GM12878 (cell line): ENCODE measurements around the gene RDH12. TPM values are rescaled to one million over a fixed set of nuclear protein-coding genes. Genes with fewer than 3 reads are reported as not detected.

Source experiments
- ATAC-seq: fragments of 200-7000 bp; cut with Tn5 transposase; 3 replicates; pipeline ENCODE4 v1.9.1; 2020; ENCODE audit warnings: mild to moderate bottlenecking, moderate library complexity
- BruUV-seq: library from RNA; stranded (reverse); fragments of 400-500 nt; replicated peaks from 2 replicates; lab custom pipeline; 2021; lab: Mats Ljungman, UMichigan
- CTCF ChIA-PET: fragments of 300-600 bp; sonication (Branson Sonifier 250); formaldehyde crosslinking; extraction: SDS; loops from one replicate; lab custom pipeline; 2021; ENCODE audit warnings: inconsistent platforms; lab: Yijun Ruan, JAX
- POLR2A ChIA-PET: fragments of 350-600 bp; formaldehyde crosslinking; extraction: SDS; loops from one replicate; lab custom pipeline; 2021; ENCODE audit warnings: inconsistent platforms; lab: Charles Lee
- RAD21 ChIA-PET: fragments of 300-600 bp; sonication (Branson Sonifier 250); formaldehyde crosslinking; loops from one replicate; lab custom pipeline; 2023; ENCODE audit warnings: antibody characterized with exemption; ENCODE audit not compliant: unreplicated experiment; lab: Charles Lee
- SMC1A ChIA-PET: fragments of 300-600 bp; sonication (Branson Sonifier 250); formaldehyde crosslinking; loops from one replicate; lab custom pipeline; 2023; ENCODE audit not compliant: unreplicated experiment, uncharacterized antibody; lab: Charles Lee
- DNase-seq: peaks from one replicate; pipeline ENCODE4 v3.0.0-alpha.2; 2011; ENCODE audit warnings: low read depth, low spot score
- FAIRE-seq: peaks from 3 replicates; lab custom pipeline; 2011; peaks lifted over from hg19 to GRCh38; lab: Jason Lieb, UNC
- H2AFZ ChIP-seq: 2 replicates; pipeline ENCODE4 v1.6.0; 2011; ENCODE audit warnings: low read depth, low read length, control low read depth; ENCODE audit not compliant: control insufficient read depth
- H3K27ac ChIP-seq: 2 replicates; pipeline ENCODE4 v1.5.1; 2011; ENCODE audit warnings: control low read depth; ENCODE audit not compliant: control insufficient read depth, insufficient read depth
- H3K27me3 ChIP-seq, 2 experiments: replicated peaks in 1 of 2; 2 replicates each; pipeline versions ENCODE4 v1.6.0 to v1.6.1; 2011; ENCODE audit warnings: low read length in 1 of 2; ENCODE audit not compliant: control insufficient read depth in 2 of 2, insufficient read depth in 2 of 2
- H3K36me3 ChIP-seq, 2 experiments: 2 replicates each; pipeline ENCODE4 v1.5.1; 2011; ENCODE audit warnings: low read length in 1 of 2; ENCODE audit not compliant: control insufficient read depth in 2 of 2, insufficient read depth in 2 of 2
- H3K4me1 ChIP-seq: 2 replicates; pipeline ENCODE4 v1.6.1; 2011; ENCODE audit warnings: mild to moderate bottlenecking, low read length, moderate library complexity, mixed read lengths; ENCODE audit not compliant: control insufficient read depth, insufficient read depth
- H3K4me2 ChIP-seq: 2 replicates; pipeline ENCODE4 v1.6.0; 2011; ENCODE audit warnings: control low read depth; ENCODE audit not compliant: control insufficient read depth, insufficient read depth
- H3K4me3 ChIP-seq: fragments of 200-600 bp; sonication (generic); 2 replicates; pipeline ENCODE4 v1.5.1; 2016
- H3K79me2 ChIP-seq: 2 replicates; pipeline ENCODE4 v1.6.0; 2011; ENCODE audit warnings: low read length; ENCODE audit not compliant: control insufficient read depth, insufficient read depth
- H3K9ac ChIP-seq: 2 replicates; pipeline ENCODE4 v1.8.0; 2011; ENCODE audit warnings: low read length, control low read depth, mixed read lengths; ENCODE audit not compliant: control insufficient read depth, insufficient read depth
- H3K9me3 ChIP-seq: replicated peaks from 3 replicates; pipeline ENCODE4 v1.5.1; 2011; ENCODE audit warnings: mild to moderate bottlenecking, low read length; ENCODE audit not compliant: control insufficient read depth, insufficient read depth
- H4K20me1 ChIP-seq: 2 replicates; pipeline ENCODE4 v1.6.0; 2011; ENCODE audit not compliant: control insufficient read depth, insufficient read depth
- BHLHE40 ChIP-seq, 2 experiments: fragments of 450-650 bp in 1 of 2; IDR thresholded peaks; 2 replicates each; pipeline ENCODE4 v1.6.1; 2011 to 2017; ENCODE audit warnings: low read depth in 2 of 2, borderline replicate concordance in 1 of 2, improper control_type of control experiment in 1 of 2, low read length in 1 of 2, mild to moderate bottlenecking in 1 of 2
- BMI1 ChIP-seq: fragments of 450-650 bp; IDR thresholded peaks from 2 replicates; pipeline ENCODE4 v1.6.1; 2016; ENCODE audit warnings: mild to moderate bottlenecking, moderate library complexity, borderline replicate concordance
- HDAC2 ChIP-seq: fragments of 200-600 bp; sonication (generic); IDR thresholded peaks from 2 replicates; pipeline ENCODE4 v1.6.1; 2017
- IRF3 ChIP-seq: fragments of 450-650 bp; IDR thresholded peaks from 2 replicates; pipeline ENCODE4 v1.6.1; 2014; ENCODE audit warnings: mild to moderate bottlenecking
- NR2C2 ChIP-seq: IDR thresholded peaks from 2 replicates; pipeline ENCODE4 v1.6.1; 2011; ENCODE audit warnings: borderline replicate concordance, low read depth; ENCODE audit not compliant: control insufficient read depth, insufficient read length
- RBBP5 ChIP-seq: fragments of 200-600 bp; sonication (generic); conservative IDR thresholded peaks from 2 replicates; pipeline ENCODE4 v1.6.1; 2016
- RELA ChIP-seq: fragments of 450-650 bp; IDR thresholded peaks from 2 replicates; pipeline ENCODE4 v1.8.0; 2014; ENCODE audit warnings: borderline replicate concordance; ENCODE audit not compliant: partially characterized antibody
- SREBF2 ChIP-seq: IDR thresholded peaks from 2 replicates; pipeline ENCODE4 v1.6.1; 2012; ENCODE audit warnings: mild to moderate bottlenecking, low read length
- ZNF217 ChIP-seq: fragments of 450-650 bp; IDR thresholded peaks from 2 replicates; pipeline ENCODE4 v1.6.1; 2017; ENCODE audit warnings: antibody characterized with exemption, mild to moderate bottlenecking
- ZNF274 ChIP-seq: IDR thresholded peaks from one replicate; pipeline ENCODE4 v1.8.0; 2011; ENCODE audit not compliant: insufficient read length, insufficient read depth
- WGBS: methylation state at CpG from one replicate; pipeline ENCODE4 v1.1.6; 2016; ENCODE audit warnings: low lambda C conversion rate; ENCODE audit not compliant: insufficient replicate concordance, insufficient coverage; ENCODE audit errors: missing lambda C conversion rate; 5-methylcytosine and 5-hydroxymethylcytosine counted together
- in situ Hi-C: fragments of 300-500 bp; cut with MboI; formaldehyde crosslinking; loops from 9 replicates; pipeline ENCODE4 v1.14.3; 2018; ENCODE audit warnings: mixed read lengths
- intact Hi-C: fragments of 100-400 bp; cut with micrococcal nuclease; formaldehyde crosslinking; loops from one replicate; pipeline ENCODE4 v1.14.2; 2022; ENCODE audit not compliant: unreplicated experiment
- polyA plus RNA-seq, 11 experiments: library from polyadenylated mRNA; depleted of rRNA in 4 of 11; unstranded in 6 of 11; stranded (reverse) in 5 of 11; fragments of >200 nt; fragmentation: Nextera tagmentation in 4 of 11; fragmentation: Illumina TruSeq in 1 of 11; extraction: Ambion mirVana in 4 of 11; extraction: Trizol in 1 of 11; gene quantifications; 1 replicate in 1 of 11; 2 replicates in 10 of 11; pipeline versions ENCODE4 v1.2.1 to v1.2.3, GENCODE V29; 2011 to 2016; ENCODE audit warnings: inconsistent platforms in 2 of 11, missing spikeins in 2 of 11, low read depth in 1 of 11
- total RNA-seq, 4 experiments: library from RNA; depleted of rRNA in 3 of 4; stranded (reverse); fragments of >200 nt in 3 of 4; fragmentation: Illumina TruSeq in 1 of 4; extraction: Trizol in 1 of 4; gene quantifications; 2 replicates each; pipeline versions ENCODE4 v1.2.1 to v1.2.3, GENCODE V29; 2013 to 2021

The RDH12 gene
- total and polyA plus RNA-seq, 10 of the 15 experiments (the other 5 are each of a cell fraction or from before 2014, with no cell fraction given) = not detected

- Histone ChIP-seq H4K20me1 (no peaks in the 10 kb centered on the region), H3K79me2 (no peaks in the 10 kb centered on the region), H3K4me3 (no peak overlapping the region), H3K27ac (no peak overlapping the region)
- ChIA-PET CTCF (interaction anchor here (0.6 to 1.3 kb wide), 2 partner anchors 11 to 15 kb away, joined by 3 to 6 read pairs; no protein-coding TSS in a partner anchor), SMC1A (interaction anchor here (1.8 kb wide), 1 partner anchor 15 kb away, joined by 6 read pairs; no protein-coding TSS in a partner anchor)
- TF ChIP-seq HDAC2 (no peak), SREBF2 (no peak)
- TF ChIP-seq, all 136 proteins: peak for 0
- FAIRE-seq (no peak), DNase-seq (no peak), ATAC-seq (no peak)
- H3K4me2 ChIP-seq = no peak overlapping the region
- H3K9ac ChIP-seq = no peak overlapping the region
- in situ Hi-C loops (no loop called here), intact Hi-C loops (no loop called here)
- POLR2A ChIA-PET = no interaction called here
- 13% methylated on average over 2 of the region's 2 CpGs for WGBS
- no TSS peak for BruUV-seq
- H3K27me3 ChIP-seq = no peaks in the 10 kb centered on the region
- H3K4me1 ChIP-seq = no peaks in the 10 kb centered on the region; the same call in 1 of the 2 replicates
- no peaks in the 10 kb centered on the region for H3K36me3 ChIP-seq
- no peaks in the 10 kb centered on the region; the same call in 2 of the 3 replicates for H3K9me3 ChIP-seq
- RAD21 ChIA-PET = no interaction called here
- no peak overlapping the region for H2AFZ ChIP-seq
Observed at GRCh38 chr14:67719866-67720265, 18.2 kb downstream of the RDH12 start.

- H3K9me3 ChIP-seq = no peaks in the 10 kb centered on the region; the same call in 2 of the 3 replicates
- no peak for TF ChIP-seq IRF3
- no peak for TF ChIP-seq RELA
- no peak for TF ChIP-seq BMI1
- no peak for TF ChIP-seq ZNF274
- no peak for TF ChIP-seq ZNF217
- TF ChIP-seq BHLHE40 (IDR thresholded peaks at IDR 0.05; ENCODE audit: borderline replicate concordance in 1 of 2, low read depth in 2 of 2, low read length in 1 of 2) = no peak
- no peak for TF ChIP-seq NR2C2
- TF ChIP-seq RBBP5 = no peak
- no peak overlapping the region for H3K9ac ChIP-seq
- no peak overlapping the region for H3K4me2 ChIP-seq
- H3K79me2 ChIP-seq = no peaks in the 10 kb centered on the region
- CTCF ChIA-PET = interaction anchor here (0.9 to 1.3 kb wide), 2 partner anchors 18 to 195 kb away, joined by 4 read pairs; no protein-coding TSS in a partner anchor
- POLR2A ChIA-PET = interaction anchor here (0.5 kb wide), 1 partner anchor 21 kb away, joined by 6 read pairs; no protein-coding TSS in a partner anchor
- no TSS peak for BruUV-seq
- H2AFZ ChIP-seq = no peak overlapping the region
- ATAC-seq = no peak
- no peak for FAIRE-seq
- intact Hi-C loops = no loop called here
- DNase-seq = no peak
- no peaks in the 10 kb centered on the region for H3K36me3 ChIP-seq
- RAD21 ChIA-PET = interaction anchor here (1.3 kb wide), 1 partner anchor 17 kb away, joined by 3 read pairs; no protein-coding TSS in a partner anchor
- H3K27ac ChIP-seq = no peak overlapping the region
- H3K4me3 ChIP-seq = no peak overlapping the region
- in situ Hi-C loops = no loop called here
- no peaks in the 10 kb centered on the region for H4K20me1 ChIP-seq
- H3K27me3 ChIP-seq = no peaks in the 10 kb centered on the region
- H3K4me1 ChIP-seq = no peaks in the 10 kb centered on the region; the same call in 1 of the 2 replicates
- SMC1A ChIA-PET = interaction anchor here (1.2 kb wide), 1 partner anchor 18 kb away, joined by 3 read pairs; no protein-coding TSS in a partner anchor
- 44% methylated on average over 5 of the region's 5 CpGs for WGBS
Observed at GRCh38 chr14:67721875-67722274, 20.2 kb downstream of the RDH12 start.
